Measurements from ENCODE around the gene ANKRD53.

DNA sequence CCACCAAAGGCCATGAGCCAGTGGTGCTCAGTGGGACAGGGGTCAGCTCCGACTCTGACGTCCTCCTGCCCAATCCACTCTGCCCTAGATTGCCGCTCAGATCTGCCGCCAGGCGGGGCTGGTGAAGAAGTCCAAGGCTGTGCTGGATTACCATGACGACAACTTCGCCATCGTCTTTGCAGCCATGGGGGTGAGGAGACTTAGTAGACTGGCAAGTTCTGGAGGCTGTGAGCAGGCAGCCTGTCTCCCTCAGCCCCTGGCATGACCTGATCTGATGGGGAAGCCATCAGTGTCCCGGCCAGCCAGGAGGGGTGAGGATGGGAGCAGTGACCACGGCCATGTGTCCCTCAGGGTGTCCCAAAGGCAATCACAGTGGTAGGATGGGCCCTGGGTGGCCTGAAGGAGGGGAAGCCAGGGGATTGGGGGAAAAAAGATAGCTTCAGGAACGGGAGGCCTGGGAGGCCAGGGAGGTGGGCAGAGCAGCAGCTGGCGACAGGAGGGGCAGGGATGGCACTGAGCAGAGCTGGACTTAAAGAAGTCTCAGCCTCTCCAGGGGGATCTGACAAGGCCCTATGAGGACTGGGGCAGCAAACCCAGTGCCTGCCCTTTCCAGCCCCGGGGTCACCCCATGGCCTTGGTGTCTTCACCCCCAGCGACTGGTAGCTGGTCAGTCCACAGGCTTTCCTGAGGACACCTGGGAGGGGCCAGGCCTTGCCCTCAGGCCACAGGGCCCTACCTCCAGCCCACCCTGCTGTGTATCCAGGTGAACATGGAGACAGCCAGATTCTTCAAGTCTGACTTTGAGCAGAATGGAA lies 17.4 kb upstream of the ANKRD53 start:
- TF ChIP-seq, protein P1, sequence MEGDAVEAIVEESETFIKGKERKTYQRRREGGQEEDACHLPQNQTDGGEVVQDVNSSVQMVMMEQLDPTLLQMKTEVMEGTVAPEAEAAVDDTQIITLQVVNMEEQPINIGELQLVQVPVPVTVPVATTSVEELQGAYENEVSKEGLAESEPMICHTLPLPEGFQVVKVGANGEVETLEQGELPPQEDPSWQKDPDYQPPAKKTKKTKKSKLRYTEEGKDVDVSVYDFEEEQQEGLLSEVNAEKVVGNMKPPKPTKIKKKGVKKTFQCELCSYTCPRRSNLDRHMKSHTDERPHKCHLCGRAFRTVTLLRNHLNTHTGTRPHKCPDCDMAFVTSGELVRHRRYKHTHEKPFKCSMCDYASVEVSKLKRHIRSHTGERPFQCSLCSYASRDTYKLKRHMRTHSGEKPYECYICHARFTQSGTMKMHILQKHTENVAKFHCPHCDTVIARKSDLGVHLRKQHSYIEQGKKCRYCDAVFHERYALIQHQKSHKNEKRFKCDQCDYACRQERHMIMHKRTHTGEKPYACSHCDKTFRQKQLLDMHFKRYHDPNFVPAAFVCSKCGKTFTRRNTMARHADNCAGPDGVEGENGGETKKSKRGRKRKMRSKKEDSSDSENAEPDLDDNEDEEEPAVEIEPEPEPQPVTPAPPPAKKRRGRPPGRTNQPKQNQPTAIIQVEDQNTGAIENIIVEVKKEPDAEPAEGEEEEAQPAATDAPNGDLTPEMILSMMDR (conservative IDR thresholded peaks at IDR 0.05): no peak
- no peak for TF ChIP-seq EZH2 (IDR thresholded peaks at IDR 0.05; ENCODE audit: low read depth)
